NOMO-1 treated with DMSO at 0.1 percent for 48 hours (cell line): ENCODE data around the gene TMEM131.

Experiments used
- DNase-seq: peaks from one replicate; lab custom pipeline; 2025; ENCODE audit not compliant: unreplicated experiment; lab: John Stamatoyannopoulos, UW

TMEM131 gene

GRCh38 chr2:97727296-97727695 is 268.5 kb downstream of the TMEM131 start:
- DNase-seq = no peak

- no peak for DNase-seq
Measured at GRCh38 chr2:97726261-97727064, 269.3 kb downstream of the TMEM131 start.

- DNase-seq = no peak
Measured at GRCh38 chr2:97724946-97725688, 270.6 kb downstream of the TMEM131 start.

- DNase-seq = no peak
Measured at GRCh38 chr2:97724501-97724900, 271.2 kb downstream of the TMEM131 start.

GRCh38 chr2:97724073-97724410 is 271.7 kb downstream of the TMEM131 start:
- DNase-seq = no peak

GRCh38 chr2:97723156-97724072 is 272.3 kb downstream of the TMEM131 start:
- no peak for DNase-seq

- DNase-seq = no peak
Measured at GRCh38 chr2:97722227-97722626, 273.5 kb downstream of the TMEM131 start.

- no peak for DNase-seq
Measured at GRCh38 chr2:97720746-97721145, 275.0 kb downstream of the TMEM131 start.

GRCh38 chr2:97719362-97720155 is 276.2 kb downstream of the TMEM131 start:
- DNase-seq = no peak

GRCh38 chr2:97718942-97719341 is 276.8 kb downstream of the TMEM131 start:
- DNase-seq = no peak

GRCh38 chr2:97718051-97718882 is 277.5 kb downstream of the TMEM131 start:
- DNase-seq = no peak

- no peak for DNase-seq
Measured at GRCh38 chr2:97717613-97717995, 278.1 kb downstream of the TMEM131 start.

- no peak for DNase-seq
Measured at GRCh38 chr2:97716695-97717612, 278.8 kb downstream of the TMEM131 start.

GRCh38 chr2:97715951-97716694 is 279.6 kb downstream of the TMEM131 start:
- no peak for DNase-seq

GRCh38 chr2:97714950-97715652 is 280.6 kb downstream of the TMEM131 start:
- no peak for DNase-seq

GRCh38 chr2:97714084-97714949 is 281.4 kb downstream of the TMEM131 start:
- DNase-seq = no peak
